AG04450 (cell line): Measurements from ENCODE around the gene CHIC1. TPM values are rescaled to one million over a fixed set of nuclear protein-coding genes. Genes with fewer than 3 reads are reported as not detected.
"Not testable (repeated sequence)": the region's sequence is repeated elsewhere in the genome, so short reads cannot be mapped to it uniquely, and the experiment has no call there.

Experiments
- CTCF ChIA-PET: fragments of 300-600, 350-600 bp; formaldehyde crosslinking; extraction: SDS; loops from one replicate; lab custom pipeline; 2022; ENCODE audit warnings: antibody characterized with exemption, inconsistent platforms; lab: Charles Lee
- POLR2A ChIA-PET: fragments of 350-600 bp; formaldehyde crosslinking; extraction: SDS; loops from one replicate; lab custom pipeline; 2021; ENCODE audit warnings: antibody characterized with exemption, inconsistent platforms; lab: Yijun Ruan, JAX
- DNase-seq: peaks from one replicate; pipeline ENCODE4 v3.0.0-alpha.2; 2011; ENCODE audit warnings: low read depth, low spot score
- H3K27ac ChIP-seq: one replicate; pipeline ENCODE4 v1.5.1; 2012; ENCODE audit warnings: low read depth, low read length, control low read depth
- H3K27me3 ChIP-seq: one replicate; pipeline ENCODE4 v1.6.0; 2012; ENCODE audit warnings: low read length; ENCODE audit not compliant: control insufficient read depth, insufficient read depth
- H3K4me3 ChIP-seq: 2 replicates; pipeline ENCODE4 v1.5.1; 2011; ENCODE audit warnings: mild to moderate bottlenecking, low read depth, low read length, control low read depth
- H3K9me3 ChIP-seq: 2 replicates; pipeline ENCODE4 v1.5.1; 2012; ENCODE audit warnings: low read length; ENCODE audit not compliant: control insufficient read depth, insufficient read depth
- CTCF ChIP-seq: IDR thresholded peaks from 2 replicates; pipeline ENCODE4 v1.5.1; 2011; ENCODE audit warnings: low read depth, low read length, control low read depth, inconsistent platforms
- polyA plus RNA-seq: library from polyadenylated mRNA; depleted of rRNA; stranded (reverse); fragments of >200 nt; gene quantifications from 2 replicates; pipeline ENCODE4 v1.2.3, GENCODE V29; 2011; rRNA removed

Gene CHIC1
- polyA plus RNA-seq, 1 experiment: 10.6 TPM

GRCh38 chrX:73681408-73681807 is 118.4 kb downstream of the CHIC1 start:
- DNase-seq: no peak
- Histone ChIP-seq H3K27me3 (no peaks in the 10 kb centered on the region), H3K4me3 (no peak overlapping the region), H3K9me3 (no peaks in the 10 kb centered on the region), H3K27ac (no peak overlapping the region)
- TF ChIP-seq CTCF: no peak
- CTCF ChIA-PET: no interaction called here
- POLR2A ChIA-PET: no interaction called here

DNA sequence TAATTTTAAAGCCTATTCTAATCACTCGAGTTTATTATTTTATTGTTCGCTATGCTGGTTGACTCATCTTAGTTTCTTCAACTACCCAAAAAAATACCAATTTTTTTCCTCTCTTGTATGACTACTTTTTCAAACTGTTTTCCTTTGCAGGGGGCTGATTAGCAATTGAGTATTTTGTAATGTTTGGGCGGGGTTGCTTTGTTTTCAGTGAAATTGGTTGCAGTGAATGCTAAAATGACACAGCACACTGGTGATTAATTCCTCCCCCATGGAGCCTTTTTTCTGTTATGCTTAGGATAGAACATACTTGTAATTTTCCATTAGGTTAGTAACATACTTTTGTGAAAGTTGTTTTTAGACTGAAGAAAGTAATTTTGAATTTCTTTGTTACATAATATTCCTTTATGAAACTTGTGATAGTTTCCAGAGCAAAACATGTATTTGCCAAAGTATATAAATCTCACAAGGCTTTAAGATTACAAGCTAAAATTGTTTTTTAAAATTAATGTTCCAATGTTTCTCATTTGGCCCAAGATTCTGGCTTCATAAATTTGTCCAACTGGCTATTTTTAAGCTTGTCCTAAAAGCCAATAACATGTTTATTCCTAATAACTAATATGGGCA is 120.4 kb downstream of the CHIC1 start:
- no peak for TF ChIP-seq CTCF
- ChIA-PET CTCF (no interaction called here), POLR2A (no interaction called here)
- H3K9me3 ChIP-seq: no peaks in the 10 kb centered on the region
- H3K27ac ChIP-seq: no peak overlapping the region
- H3K4me3 ChIP-seq: no peak overlapping the region
- H3K27me3 ChIP-seq: no peaks in the 10 kb centered on the region
- no peak for DNase-seq

GRCh38 chrX:73707014-73707413 is 144.0 kb downstream of the CHIC1 start:
- H3K4me3 ChIP-seq, H3K9me3 ChIP-seq, DNase-seq, H3K27ac ChIP-seq, H3K27me3 ChIP-seq, CTCF ChIA-PET, POLR2A ChIA-PET: not testable (repeated sequence)

- no peak for DNase-seq
- Histone ChIP-seq H3K9me3 (no peaks in the 10 kb centered on the region), H3K27ac (no peak overlapping the region), H3K27me3 (no peaks in the 10 kb centered on the region), H3K4me3 (no peak overlapping the region)
- no peak for TF ChIP-seq CTCF
- ChIA-PET CTCF (no interaction called here), POLR2A (no interaction called here)
These were observed 165.6 kb downstream of the CHIC1 start for GRCh38 chrX:73728602-73729001.

Other genes with a start within 250 kb of the CHIC1 start
- gene CDX4, start 116.1 kb upstream of the CHIC1 start, polyA plus RNA-seq: not detected in 2 replicates